ENCODE data around the gene FKBP4. TPM values are rescaled to one million over a fixed set of nuclear protein-coding genes. Genes with fewer than 3 reads are reported as not detected.

The FKBP4 gene
- total and polyA plus RNA-seq, 2 donors (not counting 3 experiments of a cell fraction or from before 2014, with no cell fraction given) = 31.0 to 85.6 TPM

DNA sequence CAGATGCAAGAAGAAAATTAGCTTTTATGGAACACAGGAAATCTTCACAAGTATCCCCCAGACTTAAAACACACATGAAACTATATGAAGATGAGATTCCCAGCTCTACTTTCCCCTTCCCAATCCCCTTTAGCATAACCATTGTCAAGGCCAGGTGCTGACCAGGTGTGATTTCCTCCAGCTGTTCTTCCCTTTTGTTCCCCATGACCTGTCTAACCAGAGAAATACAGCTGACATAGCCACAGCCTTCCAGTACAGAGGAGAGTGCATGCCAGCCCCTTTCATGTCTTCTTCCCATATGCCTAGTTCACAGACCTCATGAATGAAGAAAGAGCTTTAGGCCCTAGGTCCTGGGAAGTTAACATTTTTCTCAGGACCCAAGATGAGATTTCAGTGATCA, 43.5 kb upstream of the FKBP4 start:
- DNase-seq (ENCODE audit: low read depth, low spot score) (no peak), FAIRE-seq (no peak)
- intact Hi-C loops (cut with micrococcal nuclease) (no loop called here), dilution Hi-C loops (cut with MboI; ENCODE audit: extremely low pct_ligation_motif_present, low sequenced_read_pairs) (no loop called here)
- Histone ChIP-seq H3K36me3 (ENCODE audit: control insufficient read depth in 2 of 2, extremely low read depth in 1 of 2, insufficient read depth in 2 of 2, low read length in 2 of 2) (no peaks in the 10 kb centered on the region), H2AFZ (ENCODE audit: low read depth, low read length) (no peak overlapping the region), H3K9ac (replicated peaks; ENCODE audit: extremely low read depth, insufficient read depth, low read length) (no peak overlapping the region), H3K4me2 (ENCODE audit: insufficient read depth, low read length) (no peak overlapping the region), H4K20me1 (replicated peaks; ENCODE audit: control insufficient read depth, extremely low read depth, insufficient read depth, low read length) (no peaks in the 10 kb centered on the region), H3K9me1 (replicated peaks; ENCODE audit: control insufficient read depth, extremely low read depth, insufficient read depth, low read length) (no peaks in the 10 kb centered on the region), H3K79me2 (ENCODE audit: control insufficient read depth, insufficient read depth, low read length) (no peaks in the 10 kb centered on the region), H3K27ac (ENCODE audit: insufficient read depth, low read depth, low read length) (no peak overlapping the region), H3K27me3 (ENCODE audit: control insufficient read depth in 2 of 2, insufficient read depth in 2 of 2, low read length in 2 of 2) (peaks cover 0 to 5% of the 10 kb centered on the region in 2 experiments), H3K4me3 (replicated peaks in 1 of 3; ENCODE audit: insufficient read depth in 1 of 3, low read depth in 1 of 3, low read length in 3 of 3) (no peak overlapping the region), H3K9me3 (replicated peaks; ENCODE audit: control insufficient read depth, insufficient read depth, low read length) (no peaks in the 10 kb centered on the region), H3K4me1 (ENCODE audit: control insufficient read depth, extremely low read depth, insufficient read depth, low read length) (no peaks in the 10 kb centered on the region)
- ChIA-PET POLR2A (no interaction called here), CTCF (interaction anchor here (0.9 to 2.8 kb wide), 2 partner anchors 11 to 33 kb away, joined by 8 to 9 read pairs; no protein-coding TSS in a partner anchor)
- TF ChIP-seq EZH2 (IDR thresholded peaks at IDR 0.05; ENCODE audit: borderline replicate concordance, low read depth, low read length, severe bottlenecking) (no peak), JUN (IDR thresholded peaks at IDR 0.05; ENCODE audit: borderline replicate concordance, insufficient read depth, insufficient read length, low read depth) (no peak), FOS (IDR thresholded peaks at IDR 0.05; ENCODE audit: borderline replicate concordance, insufficient read depth, low read length) (no peak), GATA2 (IDR thresholded peaks at IDR 0.05; ENCODE audit: insufficient read depth, insufficient read length, low read depth, low read length) (no peak), MYC (IDR thresholded peaks at IDR 0.05; ENCODE audit: low read depth, low read length) (no peak), POLR2AphosphoS5 (IDR thresholded peaks at IDR 0.05; ENCODE audit: insufficient read depth, low read depth, low read length) (no peak), POLR2A (IDR thresholded peaks at IDR 0.05; ENCODE audit: low read depth, low read length) (no peak)
- TF ChIP-seq, protein P1, sequence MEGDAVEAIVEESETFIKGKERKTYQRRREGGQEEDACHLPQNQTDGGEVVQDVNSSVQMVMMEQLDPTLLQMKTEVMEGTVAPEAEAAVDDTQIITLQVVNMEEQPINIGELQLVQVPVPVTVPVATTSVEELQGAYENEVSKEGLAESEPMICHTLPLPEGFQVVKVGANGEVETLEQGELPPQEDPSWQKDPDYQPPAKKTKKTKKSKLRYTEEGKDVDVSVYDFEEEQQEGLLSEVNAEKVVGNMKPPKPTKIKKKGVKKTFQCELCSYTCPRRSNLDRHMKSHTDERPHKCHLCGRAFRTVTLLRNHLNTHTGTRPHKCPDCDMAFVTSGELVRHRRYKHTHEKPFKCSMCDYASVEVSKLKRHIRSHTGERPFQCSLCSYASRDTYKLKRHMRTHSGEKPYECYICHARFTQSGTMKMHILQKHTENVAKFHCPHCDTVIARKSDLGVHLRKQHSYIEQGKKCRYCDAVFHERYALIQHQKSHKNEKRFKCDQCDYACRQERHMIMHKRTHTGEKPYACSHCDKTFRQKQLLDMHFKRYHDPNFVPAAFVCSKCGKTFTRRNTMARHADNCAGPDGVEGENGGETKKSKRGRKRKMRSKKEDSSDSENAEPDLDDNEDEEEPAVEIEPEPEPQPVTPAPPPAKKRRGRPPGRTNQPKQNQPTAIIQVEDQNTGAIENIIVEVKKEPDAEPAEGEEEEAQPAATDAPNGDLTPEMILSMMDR (IDR thresholded peaks at IDR 0.05; ENCODE audit: extremely low read depth in 1 of 2, insufficient read depth in 1 of 2, low read depth in 1 of 2, low read length in 2 of 2) = no peak
- TF ChIP-seq, protein P2, sequence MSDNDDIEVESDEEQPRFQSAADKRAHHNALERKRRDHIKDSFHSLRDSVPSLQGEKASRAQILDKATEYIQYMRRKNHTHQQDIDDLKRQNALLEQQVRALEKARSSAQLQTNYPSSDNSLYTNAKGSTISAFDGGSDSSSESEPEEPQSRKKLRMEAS (IDR thresholded peaks at IDR 0.05; ENCODE audit: insufficient read depth, insufficient read length) = no peak
- BruUV-seq (replicated peaks) = no TSS peak
